K562 (cell line): ENCODE results near the gene SIAE. TPM values are rescaled to one million over a fixed set of nuclear protein-coding genes. Genes with fewer than 3 reads are reported as not detected.

Experiments
- ATAC-seq: fragments of 200-7000 bp; cut with Tn5 transposase; 3 replicates; pipeline ENCODE4 v1.9.1; 2020; ENCODE audit warnings: moderate library complexity
- BruUV-seq: library from RNA; stranded (reverse); fragments of 400-500 nt; replicated peaks from 2 replicates; lab custom pipeline; 2021; lab: Mats Ljungman, UMichigan
- CTCF ChIA-PET: fragments of 300-600 bp; formaldehyde crosslinking; extraction: SDS; loops from one replicate; lab custom pipeline; 2021; ENCODE audit warnings: low intra/inter-chr PET ratio; lab: Yijun Ruan, JAX
- POLR2A ChIA-PET: fragments of 300-600, 350-650 bp; sonication (Branson Sonifier 250); formaldehyde crosslinking; extraction: SDS; loops from one replicate; lab custom pipeline; 2021; ENCODE audit warnings: antibody characterized with exemption, inconsistent platforms; lab: Yijun Ruan, JAX
- DNase-seq, 4 experiments: peaks; one replicate each; pipeline versions ENCODE4 v3.0.0 to v3.0.0-alpha.2; 2011 to 2018; ENCODE audit warnings: low spot score in 3 of 4, mixed read lengths in 3 of 4; ENCODE audit errors: extremely low read depth in 1 of 4
- FAIRE-seq: peaks from 2 replicates; lab custom pipeline; 2011; peaks lifted over from hg19 to GRCh38; lab: Jason Lieb, UNC
- H2AFZ ChIP-seq: 2 replicates; pipeline ENCODE4 v1.6.0; 2011; ENCODE audit warnings: low read depth, low read length, control low read depth, inconsistent platforms
- H3K27ac ChIP-seq: fragments of 200-600 bp; 3 replicates; pipeline ENCODE4 v1.8.0; 2011; ENCODE audit warnings: low read depth, mild to moderate bottlenecking, control low read depth, inconsistent platforms, low read length, moderate library complexity, mixed read lengths; ENCODE audit errors: extremely low read depth
- H3K27me3 ChIP-seq, 2 experiments: fragments of 300-600 bp in 1 of 2; 2 replicates in 1 of 2; 3 replicates in 1 of 2; pipeline versions ENCODE4 v1.6.0 to v1.8.0; 2011; ENCODE audit warnings: inconsistent platforms in 2 of 2, low read length in 2 of 2, mild to moderate bottlenecking in 1 of 2, mixed read lengths in 1 of 2, moderate library complexity in 1 of 2; ENCODE audit not compliant: control insufficient read depth in 2 of 2, insufficient read depth in 2 of 2
- H3K36me3 ChIP-seq: fragments of 300-600 bp; 3 replicates; pipeline ENCODE4 v1.8.0; 2011; ENCODE audit warnings: mild to moderate bottlenecking, low read length, inconsistent platforms; ENCODE audit not compliant: control insufficient read depth, insufficient read depth
- H3K4me1 ChIP-seq, 2 experiments: fragments of 200-600 bp in 1 of 2; replicated peaks in 1 of 2; 2 replicates in 1 of 2; 3 replicates in 1 of 2; pipeline versions ENCODE4 v1.5.1 to v1.8.0; 2011; ENCODE audit warnings: inconsistent platforms in 2 of 2, low read length in 2 of 2, mild to moderate bottlenecking in 1 of 2, mixed read lengths in 1 of 2, moderate library complexity in 1 of 2; ENCODE audit not compliant: control insufficient read depth in 2 of 2, insufficient read depth in 2 of 2
- H3K4me2 ChIP-seq: 2 replicates; pipeline ENCODE4 v1.6.1; 2011; ENCODE audit warnings: low read length, control low read depth, inconsistent platforms, mixed read lengths; ENCODE audit not compliant: insufficient read depth
- H3K4me3 ChIP-seq: fragments of 200-600 bp; sonication (generic), shearing (Covaris generic); 2 replicates; pipeline ENCODE4 v1.5.1; 2016; ENCODE audit warnings: control low read depth, inconsistent platforms
- H3K79me2 ChIP-seq: fragments of 200-600 bp; 3 replicates; pipeline ENCODE4 v1.8.0; 2011; ENCODE audit warnings: low read length, inconsistent platforms; ENCODE audit not compliant: control insufficient read depth, insufficient read depth
- H3K9ac ChIP-seq, 2 experiments: 2 replicates each; pipeline versions ENCODE4 v1.6.0 to v1.6.1; 2011; ENCODE audit warnings: low read depth in 2 of 2, low read length in 2 of 2, control low read depth in 1 of 2, inconsistent platforms in 1 of 2, mild to moderate bottlenecking in 1 of 2, mixed read lengths in 1 of 2; ENCODE audit not compliant: insufficient read depth in 1 of 2
- H3K9me1 ChIP-seq: one replicate; pipeline ENCODE4 v1.6.0; 2011; ENCODE audit warnings: inconsistent platforms, mild to moderate bottlenecking, low read length, moderate library complexity; ENCODE audit not compliant: control insufficient read depth, insufficient read depth
- H3K9me3 ChIP-seq: replicated peaks from 2 replicates; pipeline ENCODE4 v1.5.1; 2011; ENCODE audit warnings: low read depth, low read length, inconsistent platforms; ENCODE audit not compliant: control insufficient read depth, insufficient read depth
- H4K20me1 ChIP-seq: replicated peaks from 2 replicates; pipeline ENCODE4 v1.6.1; 2011; ENCODE audit warnings: low read length, inconsistent platforms, mixed read lengths; ENCODE audit not compliant: control insufficient read depth, insufficient read depth
- ARID3B ChIP-seq: fragments of 250-450 bp; sonication (Bioruptor Pico); IDR thresholded peaks from 2 replicates; pipeline ENCODE4 v1.4.0; 2020; ENCODE audit warnings: borderline replicate concordance
- BRF2 ChIP-seq: IDR thresholded peaks from 3 replicates; pipeline ENCODE4 v1.6.1; 2011; ENCODE audit warnings: borderline replicate concordance, mild to moderate bottlenecking; ENCODE audit not compliant: insufficient read length, insufficient read depth
- CSDE1 ChIP-seq, 2 experiments: fragments of 450-650 bp; IDR thresholded peaks; 2 replicates each; pipeline ENCODE4 v1.6.1; 2016; ENCODE audit warnings: mild to moderate bottlenecking in 1 of 2
- KAT2B ChIP-seq: IDR thresholded peaks from one replicate; pipeline ENCODE4 v1.6.1; 2012; ENCODE audit warnings: low read depth, mild to moderate bottlenecking, control low read depth, inconsistent platforms, low read length, moderate library complexity
- KLF16 ChIP-seq: IDR thresholded peaks from 2 replicates; pipeline ENCODE4 v1.6.1; 2016; ENCODE audit warnings: antibody characterized with exemption
- SAP30 ChIP-seq: fragments of 200-600 bp; sonication (generic); IDR thresholded peaks from 2 replicates; pipeline ENCODE4 v1.6.1; 2012; ENCODE audit warnings: borderline replicate concordance, low read depth, mild to moderate bottlenecking, moderate library complexity, low read length, control low read depth, inconsistent platforms; ENCODE audit not compliant: insufficient read depth, poor library complexity, severe bottlenecking
- SMARCC2 ChIP-seq: fragments of 450-650 bp; IDR thresholded peaks from 2 replicates; pipeline ENCODE4 v1.6.1; 2017; ENCODE audit warnings: antibody characterized with exemption, moderate library complexity, mild to moderate bottlenecking, low read depth
- SP2 ChIP-seq: IDR thresholded peaks from 2 replicates; pipeline ENCODE4 v1.6.1; 2011; ENCODE audit warnings: mild to moderate bottlenecking, low read depth, low read length, moderate library complexity; ENCODE audit not compliant: poor library complexity, severe bottlenecking; ENCODE audit errors: extremely low read depth
- TAF7 ChIP-seq: fragments of 450-650 bp; IDR thresholded peaks from 2 replicates; pipeline ENCODE4 v1.6.1; 2016; ENCODE audit warnings: missing genetic modification characterization, missing compliant biosample characterization
- TSHZ1 ChIP-seq: fragments of 250-450 bp; sonication (Bioruptor Pico); IDR thresholded peaks from 2 replicates; pipeline ENCODE4 v1.4.0; 2020; ENCODE audit warnings: mild to moderate bottlenecking, moderate library complexity
- ZNF124 ChIP-seq: sonication (generic); formaldehyde crosslinking; IDR thresholded peaks from 2 replicates; pipeline ENCODE4 v1.8.1; 2022; ENCODE audit warnings: missing genetic modification reagents
- ZNF639 ChIP-seq, 2 experiments: fragments of 200-800 bp in 1 of 2; sonication (Bioruptor generic) in 1 of 2; sonication (generic) in 1 of 2; formaldehyde crosslinking in 1 of 2; IDR thresholded peaks in 1 of 2; conservative IDR thresholded peaks in 1 of 2; 2 replicates each; pipeline versions ENCODE4 v1.5.0 to v1.6.1; 2016 to 2020; ENCODE audit warnings: missing compliant biosample characterization in 1 of 2, missing genetic modification characterization in 1 of 2, missing genetic modification reagents in 1 of 2
- ZNF717 ChIP-seq: fragments of 250-450 bp; sonication (Bioruptor Pico); IDR thresholded peaks from 2 replicates; pipeline ENCODE4 v1.5.0; 2021
- WGBS: fragments of 100-300 bp; shearing (Covaris generic); methylation state at CpG from one replicate; pipeline ENCODE4 v1.1.6; 2016; ENCODE audit warnings: low coverage, mixed read lengths; ENCODE audit not compliant: insufficient coverage; ENCODE audit errors: missing lambda C conversion rate; 5-methylcytosine and 5-hydroxymethylcytosine counted together
- in situ Hi-C: fragments of 300-500 bp; cut with MboI; formaldehyde crosslinking; loops from 4 replicates; pipeline ENCODE4 v1.15.0; 2018; ENCODE audit warnings: inconsistent platforms, mixed read lengths
- intact Hi-C: fragments of 100-400 bp; cut with micrococcal nuclease; formaldehyde crosslinking; loops from 2 replicates; pipeline ENCODE4 v1.14.2; 2022
- polyA plus RNA-seq, 8 experiments: library from polyadenylated mRNA; depleted of rRNA in 4 of 8; stranded (reverse) in 5 of 8; unstranded in 3 of 8; fragments of >200 nt; fragmentation: Nextera tagmentation in 2 of 8; fragmentation: Illumina TruSeq in 1 of 8; extraction: Ambion mirVana in 2 of 8; extraction: Trizol in 1 of 8; gene quantifications; 2 replicates each; pipeline versions ENCODE4 v1.2.1 to v1.2.3, GENCODE V29; 2011 to 2014; ENCODE audit warnings: inconsistent platforms in 1 of 8, missing spikeins in 1 of 8
- total RNA-seq, 7 experiments: library from RNA; depleted of rRNA in 6 of 7; stranded (reverse); fragments of >200 nt in 6 of 7; fragmentation: Illumina TruSeq in 2 of 7; extraction: Trizol in 2 of 7; gene quantifications; 2 replicates each; pipeline versions ENCODE4 v1.2.1 to v1.2.3, GENCODE V29; 2011 to 2021; ENCODE audit warnings: low replicate concordance in 1 of 7

SIAE gene
- total and polyA plus RNA-seq, 9 of the 15 experiments (the other 6 are each of a cell fraction or from before 2014, with no cell fraction given), result 0.89 to 9.6 (median 3.7) TPM

- BruUV-seq, result no TSS peak
- no peak for ATAC-seq
- no peak for TF ChIP-seq ZNF717
- TF ChIP-seq ARID3B (CRISPR knock-in tag), result no peak
- no peak for TF ChIP-seq SP2
- no peak for TF ChIP-seq TAF7 (tag)
- no peak for TF ChIP-seq KLF16
- TF ChIP-seq ZNF124 (CRISPR knock-in tag), result no peak
- no peak for TF ChIP-seq SAP30
- TF ChIP-seq CSDE1 (IDR thresholded peaks at IDR 0.05), result no peak
- TF ChIP-seq ZNF639 (CRISPR knock-in tag; conservative IDR thresholded peaks at IDR 0.05 in 1 of 2, IDR thresholded peaks at IDR 0.05 in 1 of 2), result no peak
- no peak for TF ChIP-seq BRF2
- TF ChIP-seq TSHZ1 (CRISPR knock-in tag), result no peak
- no peak for TF ChIP-seq KAT2B
- no peak for TF ChIP-seq SMARCC2
- TF ChIP-seq, all 486 proteins: peak for 0
- H4K20me1 ChIP-seq, result no peaks in the 10 kb centered on the region
- no peaks in the 10 kb centered on the region for H3K79me2 ChIP-seq
- in situ Hi-C loops (no loop called here), intact Hi-C loops (no loop called here)
- no peak overlapping the region for H3K4me2 ChIP-seq
- DNase-seq (no peak), FAIRE-seq (no peak)
- no peaks in the 10 kb centered on the region for H3K9me3 ChIP-seq
- ChIA-PET POLR2A (no interaction called here), CTCF (no interaction called here)
- no peak overlapping the region for H3K4me3 ChIP-seq
- H3K9ac ChIP-seq, result no peak overlapping the region
- no peaks in the 10 kb centered on the region for H3K4me1 ChIP-seq
- no peaks in the 10 kb centered on the region for H3K27me3 ChIP-seq
- H3K9me1 ChIP-seq, result no peaks in the 10 kb centered on the region
- H3K36me3 ChIP-seq, result no peaks in the 10 kb centered on the region
- no peak overlapping the region for H3K27ac ChIP-seq
- no peak overlapping the region for H2AFZ ChIP-seq
- 29% methylated on average over 3 of the region's 3 CpGs for WGBS
Measured at GRCh38 chr11:124658501-124658900, 15.0 kb downstream of the SIAE start.
